Measurements from ENCODE around the gene CWF19L1. TPM values are rescaled to one million over a fixed set of nuclear protein-coding genes. Genes with fewer than 3 reads are reported as not detected.
A peak's percentile ranks its signal among the peaks of the same experiment; 100 is the strongest.

The CWF19L1 gene
- total and polyA plus RNA-seq, 4 donors, result 5.3 to 15.7 (median 8.0) TPM

DNA sequence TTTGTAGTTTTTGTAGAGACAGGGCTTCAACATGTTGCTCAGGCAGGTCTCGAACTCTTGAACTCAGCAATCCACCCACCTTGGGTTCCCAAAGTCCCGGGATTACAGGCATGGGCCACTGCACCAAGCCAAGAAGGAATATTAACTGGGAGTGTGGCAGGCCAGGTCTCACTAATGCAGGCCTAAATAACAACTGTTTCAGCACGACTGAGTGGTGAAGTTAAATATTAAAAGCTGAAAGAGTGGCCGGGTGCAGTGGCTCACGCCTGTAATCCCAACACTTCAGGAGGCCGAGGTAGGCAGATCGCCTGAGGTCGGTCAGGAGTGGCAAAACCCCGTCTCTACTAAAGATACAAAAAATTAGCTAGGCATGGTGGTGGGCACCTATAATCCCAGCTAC is 59.2 kb downstream of the CWF19L1 start:
- Histone ChIP-seq H3K27me3 (ENCODE audit: control insufficient read depth in 4 of 4, insufficient read depth in 4 of 4, low read length in 3 of 4) (no peaks in the 10 kb centered on the region), H3K36me3 (ENCODE audit: control insufficient read depth in 4 of 4, insufficient read depth in 3 of 4, low read depth in 1 of 4, low read length in 3 of 4) (peaks cover 5 to 36% (median 26%) of the 10 kb centered on the region in 4 donors), H3K27ac (ENCODE audit: low read depth in 1 of 2, low read length in 2 of 2) (no peak overlapping the region), H3K9me3 (ENCODE audit: control insufficient read depth in 4 of 4, low read length in 3 of 4) (no peaks in the 10 kb centered on the region), H3K9ac (ENCODE audit: low read depth in 1 of 2, low read length in 2 of 2) (no peak overlapping the region), H3K4me1 (ENCODE audit: control insufficient read depth in 4 of 4, insufficient read depth in 4 of 4, low read length in 3 of 4) (no peaks in the 10 kb centered on the region), H3K4me3 (ENCODE audit: low read depth in 1 of 3, low read length in 3 of 3) (no peak overlapping the region)
- 94% methylated on average over 9 of the region's 9 CpGs for WGBS
- DNase-seq (ENCODE audit: low spot score), result peak; percentile 33
- TF ChIP-seq GABPA (IDR thresholded peaks at IDR 0.05 in 1 of 2, conservative IDR thresholded peaks at IDR 0.05 in 1 of 2), result no peak
- no peak for TF ChIP-seq YY1 (IDR thresholded peaks at IDR 0.05)
- TF ChIP-seq, protein P1, sequence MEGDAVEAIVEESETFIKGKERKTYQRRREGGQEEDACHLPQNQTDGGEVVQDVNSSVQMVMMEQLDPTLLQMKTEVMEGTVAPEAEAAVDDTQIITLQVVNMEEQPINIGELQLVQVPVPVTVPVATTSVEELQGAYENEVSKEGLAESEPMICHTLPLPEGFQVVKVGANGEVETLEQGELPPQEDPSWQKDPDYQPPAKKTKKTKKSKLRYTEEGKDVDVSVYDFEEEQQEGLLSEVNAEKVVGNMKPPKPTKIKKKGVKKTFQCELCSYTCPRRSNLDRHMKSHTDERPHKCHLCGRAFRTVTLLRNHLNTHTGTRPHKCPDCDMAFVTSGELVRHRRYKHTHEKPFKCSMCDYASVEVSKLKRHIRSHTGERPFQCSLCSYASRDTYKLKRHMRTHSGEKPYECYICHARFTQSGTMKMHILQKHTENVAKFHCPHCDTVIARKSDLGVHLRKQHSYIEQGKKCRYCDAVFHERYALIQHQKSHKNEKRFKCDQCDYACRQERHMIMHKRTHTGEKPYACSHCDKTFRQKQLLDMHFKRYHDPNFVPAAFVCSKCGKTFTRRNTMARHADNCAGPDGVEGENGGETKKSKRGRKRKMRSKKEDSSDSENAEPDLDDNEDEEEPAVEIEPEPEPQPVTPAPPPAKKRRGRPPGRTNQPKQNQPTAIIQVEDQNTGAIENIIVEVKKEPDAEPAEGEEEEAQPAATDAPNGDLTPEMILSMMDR (IDR thresholded peaks at IDR 0.05; ENCODE audit: low read depth, low read length, missing input control), result no peak
- no peak for TF ChIP-seq FOXA1 (IDR thresholded peaks at IDR 0.05)
- TF ChIP-seq TAF1 (conservative IDR thresholded peaks at IDR 0.05), result no peak
- no peak for TF ChIP-seq SP1 (IDR thresholded peaks at IDR 0.05)
- TF ChIP-seq, protein P2, sequence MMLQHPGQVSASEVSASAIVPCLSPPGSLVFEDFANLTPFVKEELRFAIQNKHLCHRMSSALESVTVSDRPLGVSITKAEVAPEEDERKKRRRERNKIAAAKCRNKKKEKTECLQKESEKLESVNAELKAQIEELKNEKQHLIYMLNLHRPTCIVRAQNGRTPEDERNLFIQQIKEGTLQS (IDR thresholded peaks at IDR 0.05), result no peak
- TF ChIP-seq, protein P3, sequence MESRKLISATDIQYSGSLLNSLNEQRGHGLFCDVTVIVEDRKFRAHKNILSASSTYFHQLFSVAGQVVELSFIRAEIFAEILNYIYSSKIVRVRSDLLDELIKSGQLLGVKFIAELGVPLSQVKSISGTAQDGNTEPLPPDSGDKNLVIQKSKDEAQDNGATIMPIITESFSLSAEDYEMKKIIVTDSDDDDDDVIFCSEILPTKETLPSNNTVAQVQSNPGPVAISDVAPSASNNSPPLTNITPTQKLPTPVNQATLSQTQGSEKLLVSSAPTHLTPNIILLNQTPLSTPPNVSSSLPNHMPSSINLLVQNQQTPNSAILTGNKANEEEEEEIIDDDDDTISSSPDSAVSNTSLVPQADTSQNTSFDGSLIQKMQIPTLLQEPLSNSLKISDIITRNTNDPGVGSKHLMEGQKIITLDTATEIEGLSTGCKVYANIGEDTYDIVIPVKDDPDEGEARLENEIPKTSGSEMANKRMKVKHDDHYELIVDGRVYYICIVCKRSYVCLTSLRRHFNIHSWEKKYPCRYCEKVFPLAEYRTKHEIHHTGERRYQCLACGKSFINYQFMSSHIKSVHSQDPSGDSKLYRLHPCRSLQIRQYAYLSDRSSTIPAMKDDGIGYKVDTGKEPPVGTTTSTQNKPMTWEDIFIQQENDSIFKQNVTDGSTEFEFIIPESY (IDR thresholded peaks at IDR 0.05), result no peak
- no peak for TF ChIP-seq RXRA (IDR thresholded peaks at IDR 0.05)
- TF ChIP-seq EGR1 (IDR thresholded peaks at IDR 0.05; ENCODE audit: low read depth in 2 of 2), result no peak
- TF ChIP-seq NR2F2 (IDR thresholded peaks at IDR 0.05), result no peak
- TF ChIP-seq, protein P4, sequence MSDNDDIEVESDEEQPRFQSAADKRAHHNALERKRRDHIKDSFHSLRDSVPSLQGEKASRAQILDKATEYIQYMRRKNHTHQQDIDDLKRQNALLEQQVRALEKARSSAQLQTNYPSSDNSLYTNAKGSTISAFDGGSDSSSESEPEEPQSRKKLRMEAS (IDR thresholded peaks at IDR 0.05), result no peak

DNA sequence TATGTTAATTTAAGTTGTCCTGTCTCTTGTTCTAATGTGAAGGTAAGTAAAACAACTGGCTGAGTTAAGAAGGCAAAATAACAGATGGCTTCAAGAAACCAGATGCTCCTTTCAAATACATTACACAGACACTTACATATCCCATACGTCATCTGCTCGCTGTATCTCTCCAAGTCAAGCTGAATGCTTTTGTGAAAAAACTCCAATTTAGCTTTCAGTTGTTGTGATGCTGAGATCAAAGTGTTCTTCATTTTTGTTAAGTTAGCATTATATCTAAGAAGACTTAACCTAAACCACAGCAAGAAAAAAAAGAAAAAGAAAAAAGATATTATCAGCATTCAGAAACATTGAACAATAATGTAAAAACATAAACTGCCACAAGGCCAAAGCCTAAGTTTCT is 63.1 kb downstream of the CWF19L1 start:
- no peaks in the 10 kb centered on the region for H3K4me1 ChIP-seq (ENCODE audit: control insufficient read depth in 4 of 4, insufficient read depth in 4 of 4, low read length in 3 of 4)
- no peak for DNase-seq (ENCODE audit: low spot score)
- peaks cover 5 to 57% (median 39%) of the 10 kb centered on the region in 4 donors for H3K36me3 ChIP-seq (ENCODE audit: control insufficient read depth in 4 of 4, insufficient read depth in 3 of 4, low read depth in 1 of 4, low read length in 3 of 4)
- no peak overlapping the region for H3K4me3 ChIP-seq (ENCODE audit: low read depth in 1 of 3, low read length in 3 of 3)
- no peaks in the 10 kb centered on the region for H3K9me3 ChIP-seq (ENCODE audit: control insufficient read depth in 4 of 4, low read length in 3 of 4)
- 97% methylated on average over 2 of the region's 2 CpGs for WGBS
- H3K27ac ChIP-seq (ENCODE audit: low read depth in 1 of 2, low read length in 2 of 2), result no peak overlapping the region
- no peaks in the 10 kb centered on the region for H3K27me3 ChIP-seq (ENCODE audit: control insufficient read depth in 4 of 4, insufficient read depth in 4 of 4, low read length in 3 of 4)
- TF ChIP-seq RXRA (IDR thresholded peaks at IDR 0.05) (no peak), TAF1 (conservative IDR thresholded peaks at IDR 0.05) (no peak), SP1 (IDR thresholded peaks at IDR 0.05) (no peak), FOXA2 (IDR thresholded peaks at IDR 0.05) (no peak), JUND (IDR thresholded peaks at IDR 0.05) (no peak), NR2F2 (IDR thresholded peaks at IDR 0.05) (no peak), FOXA1 (IDR thresholded peaks at IDR 0.05) (no peak), EGR1 (IDR thresholded peaks at IDR 0.05; ENCODE audit: low read depth in 2 of 2) (no peak), HNF4G (IDR thresholded peaks at IDR 0.05) (no peak), GABPA (IDR thresholded peaks at IDR 0.05 in 1 of 2, conservative IDR thresholded peaks at IDR 0.05 in 1 of 2) (no peak), YY1 (IDR thresholded peaks at IDR 0.05) (no peak), RAD21 (IDR thresholded peaks at IDR 0.05) (no peak)
- TF ChIP-seq, protein P5, sequence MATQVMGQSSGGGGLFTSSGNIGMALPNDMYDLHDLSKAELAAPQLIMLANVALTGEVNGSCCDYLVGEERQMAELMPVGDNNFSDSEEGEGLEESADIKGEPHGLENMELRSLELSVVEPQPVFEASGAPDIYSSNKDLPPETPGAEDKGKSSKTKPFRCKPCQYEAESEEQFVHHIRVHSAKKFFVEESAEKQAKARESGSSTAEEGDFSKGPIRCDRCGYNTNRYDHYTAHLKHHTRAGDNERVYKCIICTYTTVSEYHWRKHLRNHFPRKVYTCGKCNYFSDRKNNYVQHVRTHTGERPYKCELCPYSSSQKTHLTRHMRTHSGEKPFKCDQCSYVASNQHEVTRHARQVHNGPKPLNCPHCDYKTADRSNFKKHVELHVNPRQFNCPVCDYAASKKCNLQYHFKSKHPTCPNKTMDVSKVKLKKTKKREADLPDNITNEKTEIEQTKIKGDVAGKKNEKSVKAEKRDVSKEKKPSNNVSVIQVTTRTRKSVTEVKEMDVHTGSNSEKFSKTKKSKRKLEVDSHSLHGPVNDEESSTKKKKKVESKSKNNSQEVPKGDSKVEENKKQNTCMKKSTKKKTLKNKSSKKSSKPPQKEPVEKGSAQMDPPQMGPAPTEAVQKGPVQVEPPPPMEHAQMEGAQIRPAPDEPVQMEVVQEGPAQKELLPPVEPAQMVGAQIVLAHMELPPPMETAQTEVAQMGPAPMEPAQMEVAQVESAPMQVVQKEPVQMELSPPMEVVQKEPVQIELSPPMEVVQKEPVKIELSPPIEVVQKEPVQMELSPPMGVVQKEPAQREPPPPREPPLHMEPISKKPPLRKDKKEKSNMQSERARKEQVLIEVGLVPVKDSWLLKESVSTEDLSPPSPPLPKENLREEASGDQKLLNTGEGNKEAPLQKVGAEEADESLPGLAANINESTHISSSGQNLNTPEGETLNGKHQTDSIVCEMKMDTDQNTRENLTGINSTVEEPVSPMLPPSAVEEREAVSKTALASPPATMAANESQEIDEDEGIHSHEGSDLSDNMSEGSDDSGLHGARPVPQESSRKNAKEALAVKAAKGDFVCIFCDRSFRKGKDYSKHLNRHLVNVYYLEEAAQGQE (IDR thresholded peaks at IDR 0.05), result no peak
- TF ChIP-seq, protein P1 (IDR thresholded peaks at IDR 0.05; ENCODE audit: low read depth, low read length, missing input control), result no peak
- H3K9ac ChIP-seq (ENCODE audit: low read depth in 1 of 2, low read length in 2 of 2), result no peak overlapping the region
